ELR (cell line): ENCODE measurements around the gene CORO2B.
A peak's percentile ranks its signal among the peaks of the same experiment; 100 is the strongest.

Experiments used
- DNase-seq: peaks from one replicate; pipeline ENCODE4 v3.0.0-alpha.2; 2015; ENCODE audit warnings: low read depth

Gene CORO2B

GRCh38 chr15:68699881-68700454, 121.2 kb downstream of the CORO2B start:
- DNase-seq, result no peak

- no peak for DNase-seq
Observed at GRCh38 chr15:68700455-68701123, 121.8 kb downstream of the CORO2B start.

GRCh38 chr15:68701886-68702285, 123.1 kb downstream of the CORO2B start:
- no peak for DNase-seq

- DNase-seq, result no peak
Observed at GRCh38 chr15:68704496-68705021, 125.8 kb downstream of the CORO2B start.

- no peak for DNase-seq
Observed at GRCh38 chr15:68706256-68706655, 127.5 kb downstream of the CORO2B start.

- no peak for DNase-seq
Observed at GRCh38 chr15:68706931-68707330, 128.1 kb downstream of the CORO2B start.

- DNase-seq, result no peak
Observed at GRCh38 chr15:68707386-68707785, 128.6 kb downstream of the CORO2B start.

- DNase-seq, result no peak
Observed at GRCh38 chr15:68709876-68710275, 131.1 kb downstream of the CORO2B start.

GRCh38 chr15:68710536-68710935, 131.7 kb downstream of the CORO2B start:
- no peak for DNase-seq

- DNase-seq, result no peak
Observed at GRCh38 chr15:68711406-68711805, 132.6 kb downstream of the CORO2B start.

- no peak for DNase-seq
Observed at GRCh38 chr15:68712886-68713285, 134.1 kb downstream of the CORO2B start.

- DNase-seq, result no peak
Observed at GRCh38 chr15:68713874-68714273, 135.1 kb downstream of the CORO2B start.

- DNase-seq, result no peak
Observed at GRCh38 chr15:68715111-68715510, 136.3 kb downstream of the CORO2B start.

- no peak for DNase-seq
Observed at GRCh38 chr15:68717951-68718350, 139.2 kb downstream of the CORO2B start.

- no peak for DNase-seq
Observed at GRCh38 chr15:68718468-68718867, 139.7 kb downstream of the CORO2B start.

GRCh38 chr15:68719051-68719450, 140.3 kb downstream of the CORO2B start:
- no peak for DNase-seq

GRCh38 chr15:68719672-68720071, 140.9 kb downstream of the CORO2B start:
- no peak for DNase-seq

GRCh38 chr15:68721886-68722285, 143.1 kb downstream of the CORO2B start:
- no peak for DNase-seq

- no peak for DNase-seq
Observed at GRCh38 chr15:68725736-68726135, 146.9 kb downstream of the CORO2B start.

- DNase-seq, result no peak
Observed at GRCh38 chr15:68726246-68726645, 147.5 kb downstream of the CORO2B start.

GRCh38 chr15:68729789-68730411, 151.1 kb downstream of the CORO2B start:
- DNase-seq, result no peak

GRCh38 chr15:68730471-68730919, 151.7 kb downstream of the CORO2B start:
- peak; percentile 61 for DNase-seq
